Stimulated activated CD8-positive, alpha-beta memory T cell treated with anti-CD3 and anti-CD28 coated beads, Interleukin-15, amount 100 ng/mL, for 4 hours (primary cell): ENCODE measurements around the gene MIGA2.

Source experiments
- DNase-seq, 2 donors: peaks; one replicate each; pipeline ENCODE4 v3.0.0-alpha.2; 2020; ENCODE audit warnings: low read depth in 2 of 2

MIGA2 gene

DNA sequence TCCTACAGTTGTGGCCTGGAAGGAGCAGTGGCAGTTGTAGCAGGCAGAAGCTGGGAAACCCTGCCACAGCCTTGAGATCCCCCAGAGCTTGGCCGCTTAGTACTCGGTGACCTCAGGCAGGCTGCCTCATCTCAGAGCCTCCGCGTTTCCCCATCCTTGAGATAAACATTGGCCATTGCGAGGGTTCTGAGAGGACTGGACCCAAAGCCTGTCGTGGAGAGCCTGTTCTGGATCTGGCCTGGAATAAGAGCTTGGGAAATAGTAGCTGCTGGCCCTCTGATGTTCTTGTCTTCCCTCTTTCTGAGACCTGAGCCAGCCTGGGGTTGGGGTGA is 1.3 kb downstream of the MIGA2 start:
- no peak for DNase-seq

DNA sequence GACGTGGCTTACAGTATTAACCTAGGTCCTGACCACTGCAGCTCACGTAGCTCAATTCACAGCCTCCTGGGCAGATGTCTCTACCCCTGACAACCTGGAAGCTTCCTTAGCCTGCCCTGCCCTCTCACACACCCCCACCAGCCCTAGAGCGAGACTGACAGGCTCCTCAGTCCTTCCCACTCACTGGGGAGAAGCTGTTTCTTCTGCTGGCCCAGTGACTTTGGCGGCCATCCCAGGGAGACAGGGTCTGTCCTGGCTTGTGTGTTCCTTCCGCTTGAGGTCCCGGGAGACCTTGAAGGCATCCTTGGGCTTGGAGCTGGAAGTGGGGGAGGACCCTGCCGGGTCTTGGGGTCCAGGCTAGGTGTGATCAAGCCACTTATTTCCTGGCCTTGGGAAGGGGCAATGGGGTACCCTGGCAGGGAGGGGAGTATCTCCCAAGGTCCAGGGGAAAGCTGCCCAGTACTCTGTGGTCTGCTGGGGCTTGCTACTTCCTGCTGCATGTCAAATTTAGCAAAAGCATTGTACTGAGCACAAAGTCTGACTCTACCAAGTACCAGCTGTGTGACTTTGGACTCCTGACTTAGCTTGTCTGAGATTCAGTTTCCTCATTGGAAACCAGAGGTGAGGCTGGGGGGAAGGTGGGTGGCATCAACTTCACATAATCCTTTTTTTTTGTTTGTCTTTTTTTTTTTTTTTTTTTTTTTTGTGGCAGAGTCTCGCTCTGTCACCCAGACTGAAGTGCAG is 1.9 kb downstream of the MIGA2 start:
- DNase-seq = no peak

- no peak for DNase-seq
Measured at GRCh38 chr9:129040113-129040643, 3.8 kb downstream of the MIGA2 start.

GRCh38 chr9:129042016-129042415 is 5.6 kb downstream of the MIGA2 start:
- no peak for DNase-seq

DNA sequence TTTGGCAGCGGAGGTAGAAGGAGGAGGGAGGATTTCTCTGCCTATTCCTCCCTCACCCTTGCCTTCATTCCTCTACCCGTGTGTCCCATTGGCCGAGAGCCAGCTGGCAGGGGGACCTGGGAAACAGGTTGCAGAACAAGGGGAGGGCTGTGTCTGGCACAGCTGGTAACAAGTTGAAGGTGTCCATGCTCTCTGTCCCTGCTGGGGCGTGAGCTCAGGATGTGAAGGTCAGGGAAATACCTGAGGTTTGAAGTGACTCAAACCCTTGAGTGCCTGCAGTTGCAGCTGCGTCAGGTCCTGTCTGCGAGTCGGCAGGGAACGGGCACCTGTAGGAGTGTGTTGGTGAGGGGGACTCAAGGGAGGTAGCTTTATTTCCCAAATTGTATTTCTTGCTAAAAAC is 16.2 kb downstream of the MIGA2 start:
- no peak for DNase-seq

GRCh38 chr9:129053020-129053419 is 16.6 kb downstream of the MIGA2 start:
- DNase-seq = no peak

GRCh38 chr9:129054163-129054851 is 17.9 kb downstream of the MIGA2 start:
- DNase-seq = no peak

DNA sequence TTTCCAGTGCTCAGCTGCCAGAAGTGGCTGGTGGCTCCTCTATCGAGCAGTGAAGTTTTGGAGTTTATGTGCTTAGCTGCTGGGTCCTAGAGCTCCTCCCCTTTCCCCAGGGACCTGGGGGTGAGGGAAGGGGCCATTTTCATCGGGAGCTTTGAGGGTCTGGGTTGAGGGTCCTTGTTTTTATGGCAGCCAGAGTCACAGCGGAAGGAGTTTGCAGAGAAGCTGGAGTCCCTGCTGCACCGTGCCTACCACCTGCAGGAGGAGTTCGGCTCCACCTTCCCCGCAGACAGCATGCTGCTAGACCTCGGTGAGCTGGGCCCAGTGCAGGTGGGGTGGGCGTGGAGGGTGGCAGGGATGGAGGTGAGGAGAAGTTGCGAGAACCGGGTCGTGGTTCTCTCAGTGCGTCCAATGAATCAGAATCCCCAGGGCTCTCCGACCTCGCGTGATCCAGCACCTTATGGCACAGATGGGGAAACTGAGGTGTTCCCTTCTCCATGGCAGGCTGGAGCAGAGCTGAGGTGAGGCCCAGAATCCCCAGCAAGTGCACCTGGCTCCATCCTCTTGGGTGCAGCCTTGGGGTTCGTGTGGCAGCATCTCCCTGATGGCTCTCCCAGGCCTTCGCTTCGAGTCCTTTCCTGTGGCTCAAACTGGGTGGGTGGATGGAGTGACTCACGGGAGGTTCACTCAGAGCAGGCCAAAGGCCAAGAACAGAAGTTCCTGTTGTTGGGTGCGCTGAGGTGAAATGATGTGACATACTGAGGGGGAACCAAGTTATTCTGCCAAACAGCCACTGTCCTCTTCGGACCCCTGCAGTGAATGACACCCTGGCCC is 22.8 kb downstream of the MIGA2 start:
- DNase-seq = no peak

- DNase-seq = no peak
Measured at GRCh38 chr9:129059796-129060785, 23.7 kb downstream of the MIGA2 start.

DNA sequence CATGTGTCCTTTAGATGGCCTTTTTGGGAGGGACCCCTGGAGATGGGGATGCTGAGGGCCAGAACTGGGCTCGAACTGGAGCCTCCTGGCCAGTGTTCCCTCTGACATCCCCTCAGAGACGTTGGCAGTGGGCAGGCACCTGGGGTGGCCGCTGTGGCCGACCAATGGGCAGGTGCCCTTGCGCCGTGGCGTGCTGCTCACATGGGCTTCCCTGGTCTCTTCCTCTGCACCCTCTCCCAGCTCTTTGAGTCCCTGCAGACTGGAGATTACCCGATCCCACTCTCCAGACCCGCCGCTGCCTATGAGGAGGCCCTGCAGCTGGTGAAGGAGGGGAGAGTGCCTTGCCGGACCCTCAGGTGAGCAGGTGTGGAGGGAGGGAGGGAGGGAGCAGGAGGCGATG is 24.6 kb downstream of the MIGA2 start:
- no peak for DNase-seq

GRCh38 chr9:129063061-129063460 is 26.6 kb downstream of the MIGA2 start:
- DNase-seq = no peak

- no peak for DNase-seq
Measured at GRCh38 chr9:129064499-129064908, 28.1 kb downstream of the MIGA2 start.

- DNase-seq = no peak
Measured at GRCh38 chr9:129068110-129068509, 31.7 kb downstream of the MIGA2 start.

- DNase-seq = peak; percentile 28 to 34
Measured at GRCh38 chr9:129068990-129069861, 32.8 kb downstream of the MIGA2 start.

- DNase-seq = no peak
Measured at GRCh38 chr9:129069862-129070641, 33.6 kb downstream of the MIGA2 start.

GRCh38 chr9:129070696-129071525 is 34.5 kb downstream of the MIGA2 start:
- no peak for DNase-seq

GRCh38 chr9:129071526-129072126 is 35.2 kb downstream of the MIGA2 start:
- DNase-seq = no peak

DNA sequence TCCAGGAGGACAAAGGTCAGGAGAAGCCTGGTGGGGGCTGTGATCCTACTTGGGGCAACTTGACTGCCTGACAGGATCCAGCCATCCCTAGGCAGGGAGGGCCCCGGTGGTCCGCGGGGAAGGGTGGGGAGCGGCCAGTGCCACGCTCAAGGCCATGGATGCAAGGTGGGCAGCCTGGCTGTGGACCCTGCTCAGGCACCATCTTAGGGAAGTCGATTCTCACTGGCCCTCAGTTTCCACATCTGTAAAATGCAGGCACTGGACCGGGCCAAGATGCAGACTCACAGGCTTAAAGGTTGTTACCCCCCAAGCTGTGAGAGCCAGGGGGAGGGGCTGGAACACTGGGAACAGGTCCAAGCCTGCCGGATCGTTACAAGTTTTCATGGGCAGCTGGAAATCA is 35.7 kb downstream of the MIGA2 start:
- no peak for DNase-seq
